ENCODE measurements around the gene SPECC1. TPM values are rescaled to one million over a fixed set of nuclear protein-coding genes. Genes with fewer than 3 reads are reported as not detected.

The SPECC1 gene
- total RNA-seq, 1 donor from 2014 or later = 26.9 TPM

DNA sequence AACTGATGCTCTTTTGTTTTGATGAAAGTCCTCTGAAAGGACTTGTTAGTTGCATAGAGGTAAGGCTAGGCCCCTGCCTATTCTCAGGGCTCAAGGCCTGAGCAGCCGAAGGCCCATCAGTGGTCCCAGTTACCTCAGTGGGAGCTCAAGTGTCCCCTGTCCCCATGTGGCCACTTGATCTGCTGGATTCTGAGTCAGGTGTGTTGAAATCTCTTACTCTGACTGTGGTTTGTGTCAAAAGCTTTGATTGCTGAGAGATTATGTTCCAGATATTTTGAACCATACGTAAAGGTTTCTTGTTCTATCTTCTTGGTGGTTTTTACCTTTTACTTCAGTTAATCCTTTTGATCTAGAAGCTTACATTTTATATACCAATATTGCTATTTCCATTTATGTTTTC, 266.5 kb downstream of the SPECC1 start:
- H3K27me3 ChIP-seq (ENCODE audit: low read depth) = no peaks in the 10 kb centered on the region
- H3K36me3 ChIP-seq = no peaks in the 10 kb centered on the region
- H3K4me3 ChIP-seq = no peak overlapping the region
- H3K9me3 ChIP-seq = no peaks in the 10 kb centered on the region
- H3K27ac ChIP-seq = no peak overlapping the region
- intact Hi-C loops (cut with DNase I) = no loop called here
- TF ChIP-seq, protein P1, sequence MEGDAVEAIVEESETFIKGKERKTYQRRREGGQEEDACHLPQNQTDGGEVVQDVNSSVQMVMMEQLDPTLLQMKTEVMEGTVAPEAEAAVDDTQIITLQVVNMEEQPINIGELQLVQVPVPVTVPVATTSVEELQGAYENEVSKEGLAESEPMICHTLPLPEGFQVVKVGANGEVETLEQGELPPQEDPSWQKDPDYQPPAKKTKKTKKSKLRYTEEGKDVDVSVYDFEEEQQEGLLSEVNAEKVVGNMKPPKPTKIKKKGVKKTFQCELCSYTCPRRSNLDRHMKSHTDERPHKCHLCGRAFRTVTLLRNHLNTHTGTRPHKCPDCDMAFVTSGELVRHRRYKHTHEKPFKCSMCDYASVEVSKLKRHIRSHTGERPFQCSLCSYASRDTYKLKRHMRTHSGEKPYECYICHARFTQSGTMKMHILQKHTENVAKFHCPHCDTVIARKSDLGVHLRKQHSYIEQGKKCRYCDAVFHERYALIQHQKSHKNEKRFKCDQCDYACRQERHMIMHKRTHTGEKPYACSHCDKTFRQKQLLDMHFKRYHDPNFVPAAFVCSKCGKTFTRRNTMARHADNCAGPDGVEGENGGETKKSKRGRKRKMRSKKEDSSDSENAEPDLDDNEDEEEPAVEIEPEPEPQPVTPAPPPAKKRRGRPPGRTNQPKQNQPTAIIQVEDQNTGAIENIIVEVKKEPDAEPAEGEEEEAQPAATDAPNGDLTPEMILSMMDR (IDR thresholded peaks at IDR 0.05) = no peak
- DNase-seq (no peak), ATAC-seq (no peak)
- H3K4me1 ChIP-seq = no peaks in the 10 kb centered on the region

DNA sequence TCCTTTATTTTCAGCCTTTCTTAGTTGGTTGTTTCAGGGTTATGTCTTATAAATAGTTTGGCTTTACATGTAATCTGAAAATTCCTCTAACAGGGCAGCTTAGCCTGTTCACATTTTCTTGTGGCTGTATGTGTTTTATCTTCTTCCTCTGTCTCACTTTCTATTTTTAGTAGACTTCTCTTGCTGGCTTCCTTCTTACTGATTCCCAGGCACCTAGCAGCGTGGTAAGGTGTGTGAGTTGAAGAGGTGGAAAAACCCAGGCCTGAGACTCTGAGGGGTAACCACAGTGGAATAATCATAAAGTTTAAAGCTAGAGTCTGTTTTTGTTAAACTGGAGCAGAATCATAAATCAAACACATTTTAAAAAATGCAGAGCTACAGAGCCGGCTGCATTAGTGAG, 267.3 kb downstream of the SPECC1 start:
- DNase-seq (no peak), ATAC-seq (no peak)
- TF ChIP-seq, protein P1 (IDR thresholded peaks at IDR 0.05) = no peak
- intact Hi-C loops (cut with DNase I) = no loop called here
- Histone ChIP-seq H3K9me3 (no peaks in the 10 kb centered on the region), H3K36me3 (no peaks in the 10 kb centered on the region), H3K4me1 (no peaks in the 10 kb centered on the region), H3K4me3 (no peak overlapping the region), H3K27me3 (ENCODE audit: low read depth) (no peaks in the 10 kb centered on the region), H3K27ac (no peak overlapping the region)

DNA sequence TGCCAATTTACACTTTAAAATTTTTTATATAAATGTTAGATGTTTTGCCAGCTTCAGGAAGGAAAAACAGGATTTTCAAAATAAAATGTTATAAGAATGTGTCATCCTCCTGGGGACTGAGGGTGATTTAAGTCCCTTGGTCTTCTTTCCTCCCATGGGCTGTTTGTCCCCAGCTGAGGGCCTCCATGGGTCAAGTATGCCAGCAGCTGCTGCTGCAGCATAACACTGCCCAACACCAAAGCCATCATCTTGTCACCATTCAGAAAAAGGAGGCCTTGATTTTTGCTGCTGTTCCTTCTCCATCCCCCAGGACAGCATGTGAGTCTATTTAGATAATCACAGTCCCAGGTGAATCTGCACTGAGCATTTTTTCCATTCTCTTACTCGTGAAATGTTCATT, 269.6 kb downstream of the SPECC1 start:
- Histone ChIP-seq H3K4me1 (no peaks in the 10 kb centered on the region), H3K4me3 (no peak overlapping the region), H3K9me3 (no peaks in the 10 kb centered on the region), H3K36me3 (no peaks in the 10 kb centered on the region), H3K27ac (no peak overlapping the region), H3K27me3 (ENCODE audit: low read depth) (no peaks in the 10 kb centered on the region)
- no peak for ATAC-seq
- no peak for DNase-seq
- TF ChIP-seq, protein P1 (IDR thresholded peaks at IDR 0.05) = no peak
- intact Hi-C loops (cut with DNase I) = no loop called here

DNA sequence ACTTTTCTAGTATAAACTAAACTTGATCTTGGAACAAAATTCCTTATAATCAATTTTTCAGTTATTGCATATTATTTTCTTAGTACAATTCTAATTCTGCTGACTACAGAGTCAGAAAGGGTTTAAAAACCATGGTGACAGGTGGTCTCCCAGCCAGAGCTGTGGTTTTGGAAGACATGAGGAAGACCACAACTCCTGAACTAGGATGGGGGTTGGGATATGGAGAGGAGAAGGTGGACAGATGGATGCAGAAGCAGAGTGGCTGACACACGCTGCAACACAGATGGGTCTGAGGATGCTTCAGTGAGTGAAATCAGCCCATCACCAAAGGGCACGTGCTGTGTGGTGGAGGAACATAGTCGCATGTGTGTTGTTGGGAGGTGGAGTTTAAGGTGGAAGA, 270.5 kb downstream of the SPECC1 start:
- Histone ChIP-seq H3K27ac (no peak overlapping the region), H3K27me3 (ENCODE audit: low read depth) (no peaks in the 10 kb centered on the region), H3K4me1 (no peaks in the 10 kb centered on the region), H3K9me3 (no peaks in the 10 kb centered on the region), H3K36me3 (no peaks in the 10 kb centered on the region), H3K4me3 (no peak overlapping the region)
- ATAC-seq (no peak), DNase-seq (no peak)
- intact Hi-C loops (cut with DNase I) = no loop called here
- TF ChIP-seq, protein P1 (IDR thresholded peaks at IDR 0.05) = no peak

DNA sequence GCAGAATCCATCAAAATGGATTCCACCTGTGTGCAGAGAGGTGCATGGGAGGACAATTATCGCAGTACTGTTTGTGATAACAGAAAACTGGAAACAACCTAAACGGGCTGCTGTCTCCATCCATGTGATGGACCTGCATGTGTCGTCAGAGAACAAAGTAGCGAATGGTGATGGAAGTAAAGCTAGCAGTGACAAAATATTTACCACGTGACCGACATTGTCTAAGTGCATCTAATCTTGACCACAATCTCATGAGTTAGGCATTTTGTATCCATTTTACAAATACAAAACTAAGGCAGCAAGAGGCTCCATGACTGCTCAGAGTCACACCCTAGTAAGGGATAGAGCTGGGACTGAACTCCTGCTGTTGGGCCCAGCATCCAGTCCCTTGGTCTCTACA, 270.9 kb downstream of the SPECC1 start:
- ATAC-seq = no peak
- Histone ChIP-seq H3K27ac (no peak overlapping the region), H3K9me3 (no peaks in the 10 kb centered on the region), H3K4me1 (no peaks in the 10 kb centered on the region), H3K4me3 (no peak overlapping the region), H3K27me3 (ENCODE audit: low read depth) (no peaks in the 10 kb centered on the region), H3K36me3 (no peaks in the 10 kb centered on the region)
- intact Hi-C loops (cut with DNase I) = no loop called here
- TF ChIP-seq, protein P1 (IDR thresholded peaks at IDR 0.05) = no peak
- DNase-seq = no peak

DNA sequence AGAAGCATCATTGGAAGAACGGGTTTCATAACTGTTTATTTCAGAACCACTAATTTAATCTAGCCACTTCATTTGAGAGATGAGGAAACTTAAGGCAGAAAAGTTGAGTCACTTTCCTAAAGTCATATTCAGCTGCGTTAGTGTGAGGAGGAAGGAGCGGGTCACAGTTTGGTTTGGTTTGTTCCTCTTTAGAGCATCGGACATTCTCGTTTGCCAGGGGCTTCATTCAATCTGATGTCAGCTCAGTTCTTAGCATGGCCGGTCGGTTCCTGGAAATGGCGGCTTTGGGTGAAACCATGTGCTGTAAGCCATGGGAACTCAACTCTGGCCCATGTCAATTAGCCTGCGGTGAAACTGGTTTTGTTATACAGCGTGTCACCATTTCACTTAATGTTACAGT, 271.7 kb downstream of the SPECC1 start:
- H3K9me3 ChIP-seq = no peaks in the 10 kb centered on the region
- TF ChIP-seq, protein P1 (IDR thresholded peaks at IDR 0.05) = no peak
- no peak overlapping the region for H3K4me3 ChIP-seq
- no peaks in the 10 kb centered on the region for H3K4me1 ChIP-seq
- H3K27me3 ChIP-seq (ENCODE audit: low read depth) = no peaks in the 10 kb centered on the region
- intact Hi-C loops (cut with DNase I) = no loop called here
- ATAC-seq (peak; percentile 40 to 46), DNase-seq (no peak)
- no peaks in the 10 kb centered on the region for H3K36me3 ChIP-seq
- no peak overlapping the region for H3K27ac ChIP-seq

All from lower lobe of right lung (tissue), 2 donors.